HepG2 (cell line): ENCODE measurements around the gene RPP14. TPM values are rescaled to one million over a fixed set of nuclear protein-coding genes. Genes with fewer than 3 reads are reported as not detected.

Experiments used
- ARHGAP35 ChIP-seq: sonication (generic); formaldehyde crosslinking; IDR thresholded peaks from 2 replicates; pipeline ENCODE4 v1.9.0; 2022; ENCODE audit warnings: mild to moderate bottlenecking, inconsistent platforms, moderate library complexity, missing genetic modification reagents, borderline replicate concordance
- NR2F1 ChIP-seq, 2 experiments: fragments of 450-650 bp in 1 of 2; formaldehyde crosslinking in 1 of 2; IDR thresholded peaks; 2 replicates each; pipeline versions ENCODE4 v1.5.0 to v1.6.1; 2016 to 2020; ENCODE audit warnings: mild to moderate bottlenecking in 1 of 2, missing compliant biosample characterization in 1 of 2, missing genetic modification reagents in 1 of 2, moderate library complexity in 1 of 2
- SIN3A ChIP-seq: IDR thresholded peaks from 2 replicates; pipeline ENCODE4 v1.6.1; 2011; ENCODE audit warnings: low read depth, mild to moderate bottlenecking, control low read depth, low read length, borderline replicate concordance
- TGIF2 ChIP-seq: IDR thresholded peaks from 2 replicates; pipeline ENCODE4 v1.6.1; 2016; ENCODE audit warnings: control low read depth, missing compliant biosample characterization
- ZC3H4 ChIP-seq: sonication (generic); formaldehyde crosslinking; IDR thresholded peaks from 2 replicates; pipeline ENCODE4 v1.4.0; 2020; ENCODE audit warnings: missing genetic modification reagents, borderline replicate concordance
- ZMAT3 ChIP-seq: sonication (generic); formaldehyde crosslinking; conservative IDR thresholded peaks from 2 replicates; pipeline ENCODE4 v1.7.0; 2021; ENCODE audit warnings: missing genetic modification reagents
- ZNF292 ChIP-seq: sonication (generic); formaldehyde crosslinking; IDR thresholded peaks from 2 replicates; pipeline ENCODE4 v1.8.1; 2022; ENCODE audit warnings: mild to moderate bottlenecking, low read depth, missing genetic modification reagents, borderline replicate concordance
- ZNF577 ChIP-seq: sonication (generic); formaldehyde crosslinking; IDR thresholded peaks from 2 replicates; pipeline ENCODE4 v1.4.0; 2020; ENCODE audit warnings: mild to moderate bottlenecking, low read depth, missing genetic modification reagents, borderline replicate concordance
- polyA plus RNA-seq, 8 experiments: library from polyadenylated mRNA; depleted of rRNA in 3 of 8; stranded (reverse) in 7 of 8; unstranded in 1 of 8; fragments of >200 nt; fragmentation: Illumina TruSeq in 4 of 8; extraction: Trizol in 4 of 8; gene quantifications; 2 replicates each; pipeline versions ENCODE4 v1.2.1 to v1.2.3, GENCODE V29; 2011 to 2016; ENCODE audit warnings: low read depth in 4 of 8, missing spikeins in 1 of 8, mixed read lengths in 1 of 8; ENCODE audit not compliant: insufficient read depth in 1 of 8
- total RNA-seq, 5 experiments: library from RNA; depleted of rRNA; stranded (reverse); fragments of >200 nt; fragmentation: Illumina TruSeq; extraction: Trizol; gene quantifications; 2 replicates each; pipeline ENCODE4 v1.2.3, GENCODE V29; 2016; ENCODE audit warnings: low read depth in 1 of 5
- TF ChIP-seq, protein P1 (sequence below): sonication (generic); formaldehyde crosslinking; IDR thresholded peaks from 2 replicates; pipeline ENCODE4 v1.4.0; 2020; ENCODE audit warnings: missing genetic modification reagents
- TF ChIP-seq, protein P2 (sequence below): sonication (generic); formaldehyde crosslinking; IDR thresholded peaks from 2 replicates; pipeline ENCODE4 v1.4.0; 2020; ENCODE audit warnings: missing genetic modification reagents, borderline replicate concordance
- TF ChIP-seq, protein P3 (sequence below): sonication (generic); formaldehyde crosslinking; IDR thresholded peaks from 2 replicates; pipeline ENCODE4 v1.4.0; 2020; ENCODE audit warnings: missing genetic modification reagents, mild to moderate bottlenecking, borderline replicate concordance
- TF ChIP-seq, protein P4 (sequence below): IDR thresholded peaks from 2 replicates; pipeline ENCODE4 v1.6.1; 2016; ENCODE audit warnings: missing biosample characterization, missing genetic modification reagents, low read depth
- TF ChIP-seq, protein P5 (sequence below): sonication (generic); formaldehyde crosslinking; IDR thresholded peaks from 2 replicates; pipeline ENCODE4 v1.8.0; 2022; ENCODE audit warnings: missing genetic modification reagents, mild to moderate bottlenecking, inconsistent platforms, borderline replicate concordance

Gene RPP14
- total and polyA plus RNA-seq, 2 of the 13 experiments (the other 11 are each of a cell fraction or from before 2014, with no cell fraction given): 15.4 to 16.2 TPM

DNA sequence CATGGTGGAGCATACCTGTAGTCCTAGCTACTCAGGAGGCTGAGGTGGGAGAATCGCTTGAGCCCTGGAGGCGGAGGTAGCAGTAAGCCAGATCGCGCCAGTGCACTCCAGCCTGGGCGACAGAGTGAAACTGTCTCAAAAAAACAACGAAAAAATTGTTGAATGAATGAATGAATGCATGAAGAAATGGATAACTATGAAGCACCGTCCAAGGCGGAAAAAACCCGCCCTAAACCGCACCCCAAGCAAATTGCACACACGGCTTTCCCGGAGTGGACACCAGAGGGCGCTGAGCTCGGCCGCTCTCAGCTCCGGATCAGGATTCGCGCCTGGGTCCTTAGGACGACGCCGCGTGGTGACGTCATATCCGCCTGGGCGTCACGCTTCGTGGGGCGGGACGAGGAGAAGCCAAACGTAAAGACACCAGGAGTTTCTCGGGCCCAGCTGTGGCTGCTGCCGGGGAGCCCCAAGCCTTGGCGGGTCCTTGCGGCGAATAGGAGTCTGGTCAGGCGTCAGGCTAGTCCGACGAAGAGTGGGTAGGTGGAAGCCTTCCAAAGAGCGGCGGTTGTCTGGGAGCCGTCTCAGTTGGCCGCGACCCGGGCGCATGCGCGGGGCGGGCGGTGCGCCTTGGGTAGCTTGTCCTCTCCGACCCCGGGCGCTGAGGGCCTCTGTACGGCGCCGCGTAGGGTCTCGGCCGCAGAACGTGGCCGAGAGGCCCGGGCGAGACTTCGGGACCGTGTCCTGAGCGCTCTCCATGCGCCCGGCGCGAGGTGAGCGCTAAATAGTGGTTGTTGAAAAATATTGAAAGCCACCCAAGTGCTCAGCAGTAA lies at the start of gene RPP14, which contains the start of gene HTD2 (continued):
- TF ChIP-seq, protein P1, sequence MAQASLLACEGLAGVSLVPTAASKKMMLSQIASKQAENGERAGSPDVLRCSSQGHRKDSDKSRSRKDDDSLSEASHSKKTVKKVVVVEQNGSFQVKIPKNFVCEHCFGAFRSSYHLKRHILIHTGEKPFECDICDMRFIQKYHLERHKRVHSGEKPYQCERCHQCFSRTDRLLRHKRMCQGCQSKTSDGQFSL (CRISPR knock-in tag): no peak
- TF ChIP-seq, protein P2, sequence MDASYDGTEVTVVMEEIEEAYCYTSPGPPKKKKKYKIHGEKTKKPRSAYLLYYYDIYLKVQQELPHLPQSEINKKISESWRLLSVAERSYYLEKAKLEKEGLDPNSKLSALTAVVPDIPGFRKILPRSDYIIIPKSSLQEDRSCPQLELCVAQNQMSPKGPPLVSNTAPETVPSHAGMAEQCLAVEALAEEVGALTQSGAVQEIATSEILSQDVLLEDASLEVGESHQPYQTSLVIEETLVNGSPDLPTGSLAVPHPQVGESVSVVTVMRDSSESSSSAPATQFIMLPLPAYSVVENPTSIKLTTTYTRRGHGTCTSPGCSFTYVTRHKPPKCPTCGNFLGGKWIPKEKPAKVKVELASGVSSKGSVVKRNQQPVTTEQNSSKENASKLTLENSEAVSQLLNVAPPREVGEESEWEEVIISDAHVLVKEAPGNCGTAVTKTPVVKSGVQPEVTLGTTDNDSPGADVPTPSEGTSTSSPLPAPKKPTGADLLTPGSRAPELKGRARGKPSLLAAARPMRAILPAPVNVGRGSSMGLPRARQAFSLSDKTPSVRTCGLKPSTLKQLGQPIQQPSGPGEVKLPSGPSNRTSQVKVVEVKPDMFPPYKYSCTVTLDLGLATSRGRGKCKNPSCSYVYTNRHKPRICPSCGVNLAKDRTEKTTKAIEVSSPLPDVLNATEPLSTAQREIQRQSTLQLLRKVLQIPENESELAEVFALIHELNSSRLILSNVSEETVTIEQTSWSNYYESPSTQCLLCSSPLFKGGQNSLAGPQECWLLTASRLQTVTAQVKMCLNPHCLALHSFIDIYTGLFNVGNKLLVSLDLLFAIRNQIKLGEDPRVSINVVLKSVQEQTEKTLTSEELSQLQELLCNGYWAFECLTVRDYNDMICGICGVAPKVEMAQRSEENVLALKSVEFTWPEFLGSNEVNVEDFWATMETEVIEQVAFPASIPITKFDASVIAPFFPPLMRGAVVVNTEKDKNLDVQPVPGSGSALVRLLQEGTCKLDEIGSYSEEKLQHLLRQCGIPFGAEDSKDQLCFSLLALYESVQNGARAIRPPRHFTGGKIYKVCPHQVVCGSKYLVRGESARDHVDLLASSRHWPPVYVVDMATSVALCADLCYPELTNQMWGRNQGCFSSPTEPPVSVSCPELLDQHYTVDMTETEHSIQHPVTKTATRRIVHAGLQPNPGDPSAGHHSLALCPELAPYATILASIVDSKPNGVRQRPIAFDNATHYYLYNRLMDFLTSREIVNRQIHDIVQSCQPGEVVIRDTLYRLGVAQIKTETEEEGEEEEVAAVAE (CRISPR knock-in tag): peak; percentile 88
- TF ChIP-seq, protein P3, sequence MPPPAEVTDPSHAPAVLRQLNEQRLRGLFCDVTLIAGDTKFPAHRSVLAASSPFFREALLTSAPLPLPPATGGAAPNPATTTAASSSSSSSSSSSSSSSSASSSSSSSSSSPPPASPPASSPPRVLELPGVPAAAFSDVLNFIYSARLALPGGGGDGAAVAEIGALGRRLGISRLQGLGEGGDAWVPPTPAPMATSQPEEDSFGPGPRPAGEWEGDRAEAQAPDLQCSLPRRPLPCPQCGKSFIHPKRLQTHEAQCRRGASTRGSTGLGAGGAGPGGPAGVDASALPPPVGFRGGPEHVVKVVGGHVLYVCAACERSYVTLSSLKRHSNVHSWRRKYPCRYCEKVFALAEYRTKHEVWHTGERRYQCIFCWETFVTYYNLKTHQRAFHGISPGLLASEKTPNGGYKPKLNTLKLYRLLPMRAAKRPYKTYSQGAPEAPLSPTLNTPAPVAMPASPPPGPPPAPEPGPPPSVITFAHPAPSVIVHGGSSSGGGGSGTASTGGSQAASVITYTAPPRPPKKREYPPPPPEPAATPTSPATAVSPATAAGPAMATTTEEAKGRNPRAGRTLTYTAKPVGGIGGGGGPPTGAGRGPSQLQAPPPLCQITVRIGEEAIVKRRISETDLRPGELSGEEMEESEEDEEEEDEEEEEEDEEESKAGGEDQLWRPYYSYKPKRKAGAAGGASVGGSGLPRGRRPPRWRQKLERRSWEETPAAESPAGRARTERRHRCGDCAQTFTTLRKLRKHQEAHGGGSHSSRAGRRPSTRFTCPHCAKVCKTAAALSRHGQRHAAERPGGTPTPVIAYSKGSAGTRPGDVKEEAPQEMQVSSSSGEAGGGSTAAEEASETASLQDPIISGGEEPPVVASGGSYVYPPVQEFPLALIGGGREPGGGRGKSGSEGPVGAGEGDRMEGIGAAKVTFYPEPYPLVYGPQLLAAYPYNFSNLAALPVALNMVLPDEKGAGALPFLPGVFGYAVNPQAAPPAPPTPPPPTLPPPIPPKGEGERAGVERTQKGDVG (CRISPR knock-in tag): peak; percentile 42; the same call in 1 of the 2 replicates
- TF ChIP-seq ZMAT3: no peak
- TF ChIP-seq ZNF577: no peak
- 0 out of 4 replicates have a peak, but pooled peaks of 1 of the 2 experiments have one; percentile 11 for TF ChIP-seq NR2F1 (CRISPR knock-in tag; IDR thresholded peaks at IDR 0.05)
- TF ChIP-seq ZC3H4 (CRISPR knock-in tag): 0 out of 2 replicates have a peak, but pooled peaks have one; percentile 21
- peak; percentile 73; the same call in 1 of the 2 replicates for TF ChIP-seq TGIF2 (CRISPR knock-in tag)
- TF ChIP-seq, protein P4, sequence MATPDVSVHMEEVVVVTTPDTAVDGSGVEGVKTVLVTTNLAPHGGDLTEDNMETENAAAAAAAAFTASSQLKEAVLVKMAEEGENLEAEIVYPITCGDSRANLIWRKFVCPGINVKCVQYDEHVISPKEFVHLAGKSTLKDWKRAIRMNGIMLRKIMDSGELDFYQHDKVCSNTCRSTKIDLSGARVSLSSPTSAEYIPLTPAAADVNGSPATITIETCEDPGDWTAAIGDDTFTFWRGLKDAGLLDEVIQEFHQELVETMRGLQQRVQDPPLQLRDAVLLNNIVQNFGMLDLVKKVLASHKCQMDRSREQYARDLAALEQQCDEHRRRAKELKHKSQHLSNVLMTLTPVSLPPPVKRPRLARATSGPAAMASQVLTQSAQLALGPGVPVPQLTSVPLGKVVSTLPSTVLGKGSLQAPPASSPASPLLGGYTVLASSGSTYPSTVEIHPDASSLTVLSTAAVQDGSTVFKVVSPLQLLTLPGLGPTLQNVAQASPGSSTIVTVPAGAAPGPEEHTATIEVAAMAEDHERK (CRISPR knock-in tag): peak; percentile 96
- peak; percentile 92 for TF ChIP-seq ARHGAP35 (CRISPR knock-in tag)
- TF ChIP-seq, protein P5, sequence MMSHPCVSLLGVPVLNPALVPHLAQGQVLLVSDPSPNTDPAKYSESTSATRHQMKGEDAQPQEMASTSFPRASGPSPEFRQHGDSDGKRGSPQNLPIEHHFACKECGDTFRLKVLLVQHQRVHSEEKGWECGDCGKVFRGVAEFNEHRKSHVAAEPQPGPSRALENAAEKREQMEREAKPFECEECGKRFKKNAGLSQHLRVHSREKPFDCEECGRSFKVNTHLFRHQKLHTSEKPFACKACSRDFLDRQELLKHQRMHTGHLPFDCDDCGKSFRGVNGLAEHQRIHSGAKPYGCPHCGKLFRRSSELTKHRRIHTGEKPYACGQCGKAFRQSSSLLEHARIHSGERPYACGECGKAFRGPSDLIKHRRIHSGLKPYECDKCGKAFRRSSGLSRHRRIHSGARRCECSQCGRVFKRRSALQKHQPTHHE (CRISPR knock-in tag): no peak; the same call in 1 of the 2 replicates
- peak; percentile 53; the same call in 1 of the 2 replicates for TF ChIP-seq SIN3A
- TF ChIP-seq ZNF292: peak; percentile 68; the same call in 1 of the 2 replicates
